ENCODE measurements around the gene AIMP2. TPM values are rescaled to one million over a fixed set of nuclear protein-coding genes. Genes with fewer than 3 reads are reported as not detected.
"Not testable (repeated sequence)": the region's sequence is repeated elsewhere in the genome, so short reads cannot be mapped to it uniquely, and the experiment has no call there.

The AIMP2 gene
- total RNA-seq, 2 donors from 2014 or later = 48.6 to 60.1 TPM

- Histone ChIP-seq H3K27me3 (ENCODE audit: control insufficient read depth, insufficient read depth, low read length, poor library complexity, severe bottlenecking) (no peaks in the 10 kb centered on the region), H3K4me1 (ENCODE audit: control insufficient read depth, insufficient read depth, low read length) (peaks cover 3% of the 10 kb centered on the region), H3K27ac (ENCODE audit: low read depth, low read length) (no peak overlapping the region), H3K4me3 (ENCODE audit: low read length) (peak overlapping the region; percentile 86), H3K9ac (ENCODE audit: extremely low read depth, low read length, poor library complexity, severe bottlenecking) (peak overlapping the region; percentile 91), H3K36me3 (ENCODE audit: control insufficient read depth, insufficient read depth, low read length) (peaks cover 26% of the 10 kb centered on the region), H3K9me3 (ENCODE audit: control insufficient read depth, low read length) (no peaks in the 10 kb centered on the region)
- Mint-ChIP-seq H3K4me1 (peaks cover 10% of the 10 kb centered on the region), H3K36me3 (ENCODE audit: low read depth) (peaks cover 19% of the 10 kb centered on the region), H3K27ac (peak overlapping the region; percentile 96), H3K4me3 (peak overlapping the region; percentile 83), H3K27me3 (ENCODE audit: insufficient read depth) (no peaks in the 10 kb centered on the region), H3K9me3 (no peaks in the 10 kb centered on the region)
- no peak for DNase-seq
- TF ChIP-seq, protein P1, sequence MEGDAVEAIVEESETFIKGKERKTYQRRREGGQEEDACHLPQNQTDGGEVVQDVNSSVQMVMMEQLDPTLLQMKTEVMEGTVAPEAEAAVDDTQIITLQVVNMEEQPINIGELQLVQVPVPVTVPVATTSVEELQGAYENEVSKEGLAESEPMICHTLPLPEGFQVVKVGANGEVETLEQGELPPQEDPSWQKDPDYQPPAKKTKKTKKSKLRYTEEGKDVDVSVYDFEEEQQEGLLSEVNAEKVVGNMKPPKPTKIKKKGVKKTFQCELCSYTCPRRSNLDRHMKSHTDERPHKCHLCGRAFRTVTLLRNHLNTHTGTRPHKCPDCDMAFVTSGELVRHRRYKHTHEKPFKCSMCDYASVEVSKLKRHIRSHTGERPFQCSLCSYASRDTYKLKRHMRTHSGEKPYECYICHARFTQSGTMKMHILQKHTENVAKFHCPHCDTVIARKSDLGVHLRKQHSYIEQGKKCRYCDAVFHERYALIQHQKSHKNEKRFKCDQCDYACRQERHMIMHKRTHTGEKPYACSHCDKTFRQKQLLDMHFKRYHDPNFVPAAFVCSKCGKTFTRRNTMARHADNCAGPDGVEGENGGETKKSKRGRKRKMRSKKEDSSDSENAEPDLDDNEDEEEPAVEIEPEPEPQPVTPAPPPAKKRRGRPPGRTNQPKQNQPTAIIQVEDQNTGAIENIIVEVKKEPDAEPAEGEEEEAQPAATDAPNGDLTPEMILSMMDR (conservative IDR thresholded peaks at IDR 0.05) = no peak
- WGBS, 2 experiments (ENCODE audit: insufficient coverage in 1 of 2, insufficient read length in 1 of 2) = 80 to 86% methylated on average over 4 to 14 of the region's 14 CpGs
Measured at GRCh38 chr7:6057316-6058129, 48.5 kb downstream of the AIMP2 start.

DNA sequence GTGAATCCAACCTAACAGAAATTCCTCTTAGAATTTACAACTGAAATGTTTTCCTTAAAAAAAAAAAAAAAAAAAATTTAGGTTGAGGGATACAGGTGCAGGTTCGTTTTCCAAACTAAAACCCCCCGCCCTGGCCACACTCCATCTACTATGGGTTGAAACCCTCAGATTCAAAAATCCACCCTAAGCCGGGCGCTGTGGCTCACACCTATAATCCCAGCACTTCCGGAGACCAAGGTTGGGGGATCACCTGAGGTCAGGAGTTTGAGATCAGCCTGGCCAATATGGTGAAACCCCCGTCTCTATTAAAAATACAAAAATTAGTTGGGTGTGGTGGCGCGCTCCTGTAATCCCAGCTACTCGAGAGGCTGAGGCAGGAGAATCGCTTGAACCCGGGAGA, 50.9 kb downstream of the AIMP2 start:
- not testable (repeated sequence) for H3K27ac ChIP-seq (ENCODE audit: low read depth, low read length); H3K4me1 Mint-ChIP-seq; H3K9me3 Mint-ChIP-seq; H3K9me3 ChIP-seq (ENCODE audit: control insufficient read depth, low read length); H3K27me3 ChIP-seq (ENCODE audit: control insufficient read depth, insufficient read depth, low read length, poor library complexity, severe bottlenecking); DNase-seq; H3K9ac ChIP-seq (ENCODE audit: extremely low read depth, low read length, poor library complexity, severe bottlenecking); H3K4me1 ChIP-seq (ENCODE audit: control insufficient read depth, insufficient read depth, low read length); H3K27me3 Mint-ChIP-seq (ENCODE audit: insufficient read depth); H3K36me3 ChIP-seq (ENCODE audit: control insufficient read depth, insufficient read depth, low read length); H3K4me3 ChIP-seq (ENCODE audit: low read length); H3K27ac Mint-ChIP-seq; H3K36me3 Mint-ChIP-seq (ENCODE audit: low read depth)
- WGBS, 2 experiments (ENCODE audit: insufficient coverage in 1 of 2, insufficient read length in 1 of 2) = 83 to 88% methylated on average over 4 to 11 of the region's 11 CpGs
- peak overlapping the region; percentile 83 for H3K4me3 Mint-ChIP-seq

GRCh38 chr7:6071406-6071805, 62.3 kb downstream of the AIMP2 start:
- no peaks in the 10 kb centered on the region for H3K36me3 Mint-ChIP-seq (ENCODE audit: low read depth)
- no peaks in the 10 kb centered on the region for H3K27me3 ChIP-seq (ENCODE audit: control insufficient read depth, insufficient read depth, low read length, poor library complexity, severe bottlenecking)
- TF ChIP-seq, protein P1 (conservative IDR thresholded peaks at IDR 0.05) = no peak
- no peaks in the 10 kb centered on the region for H3K4me1 Mint-ChIP-seq
- H3K27ac Mint-ChIP-seq = no peak overlapping the region
- H3K4me1 ChIP-seq (ENCODE audit: control insufficient read depth, insufficient read depth, low read length) = no peaks in the 10 kb centered on the region
- H3K9me3 Mint-ChIP-seq = no peaks in the 10 kb centered on the region
- H3K27ac ChIP-seq (ENCODE audit: low read depth, low read length) = no peak overlapping the region
- no peaks in the 10 kb centered on the region for H3K9me3 ChIP-seq (ENCODE audit: control insufficient read depth, low read length)
- no peak overlapping the region for H3K4me3 ChIP-seq (ENCODE audit: low read length)
- 88 to 91% methylated on average over 2 to 3 of the region's 3 CpGs for WGBS, 2 experiments (ENCODE audit: insufficient coverage in 1 of 2, insufficient read length in 1 of 2)
- no peak for DNase-seq
- no peaks in the 10 kb centered on the region for H3K36me3 ChIP-seq (ENCODE audit: control insufficient read depth, insufficient read depth, low read length)
- H3K4me3 Mint-ChIP-seq = no peak overlapping the region
- no peak overlapping the region for H3K9ac ChIP-seq (ENCODE audit: extremely low read depth, low read length, poor library complexity, severe bottlenecking)
- no peaks in the 10 kb centered on the region for H3K27me3 Mint-ChIP-seq (ENCODE audit: insufficient read depth)

Other genes with a start within 250 kb of the AIMP2 start
- gene RNF216, start 227.6 kb upstream of the AIMP2 start, total RNA-seq = 10 to 100 TPM; 39.5 to 44.1 TPM
- not detected for gene OCM, start 128.5 kb upstream of the AIMP2 start, total RNA-seq
- gene CCZ1, start 110.5 kb upstream of the AIMP2 start, total RNA-seq = 100 to 1,000 TPM; 121 to 138 TPM
- under 1 TPM; 0.73 to 0.75 TPM for gene RSPH10B, start 38.6 kb upstream of the AIMP2 start, total RNA-seq
- gene PMS2, start 223 bp upstream of the AIMP2 start, total RNA-seq = 10 to 100 TPM; 19.6 to 22.1 TPM
- gene ANKRD61, start 22.1 kb downstream of the AIMP2 start, total RNA-seq = not detected
- gene EIF2AK1, start 49.9 kb downstream of the AIMP2 start, total RNA-seq = 100 to 1,000 TPM; 106 to 116 TPM
- gene USP42, start 95.7 kb downstream of the AIMP2 start, total RNA-seq = 10 to 100 TPM; 17.8 to 23.2 TPM

All from endodermal cell (in vitro differentiated cells).